Keratinocyte (primary cell): ENCODE data around the gene DUSP2. TPM values are rescaled to one million over a fixed set of nuclear protein-coding genes. Genes with fewer than 3 reads are reported as not detected.

ENCODE experiments used
- DNase-seq: peaks from one replicate; pipeline ENCODE4 v3.0.0-alpha.2; 2011; ENCODE audit warnings: low read depth, missing footprints, low spot score
- FAIRE-seq: peaks from 2 replicates; lab custom pipeline; 2011; peaks lifted over from hg19 to GRCh38; lab: Jason Lieb, UNC
- H2AFZ ChIP-seq: 2 replicates; pipeline ENCODE4 v1.6.0; 2012; ENCODE audit warnings: low read length, control low read depth, inconsistent platforms; ENCODE audit not compliant: control insufficient read depth
- H3K27ac ChIP-seq: 2 replicates; pipeline ENCODE4 v1.5.1; 2011; ENCODE audit warnings: low read length; ENCODE audit not compliant: control insufficient read depth, insufficient read depth
- H3K27me3 ChIP-seq: 3 replicates; pipeline ENCODE4 v1.6.0; 2011; ENCODE audit warnings: low read length; ENCODE audit not compliant: control insufficient read depth, insufficient read depth; ENCODE audit errors: extremely low read depth
- H3K36me3 ChIP-seq, 2 experiments: 2 replicates in 1 of 2; 3 replicates in 1 of 2; pipeline ENCODE4 v1.5.1; 2011; ENCODE audit warnings: low read length in 2 of 2, mild to moderate bottlenecking in 1 of 2; ENCODE audit not compliant: control insufficient read depth in 2 of 2, insufficient read depth in 2 of 2; ENCODE audit errors: extremely low read depth in 1 of 2
- H3K4me1 ChIP-seq: 3 replicates; pipeline ENCODE4 v1.5.1; 2011; ENCODE audit warnings: low read length; ENCODE audit not compliant: control insufficient read depth, insufficient read depth; ENCODE audit errors: extremely low read depth
- H3K4me2 ChIP-seq: 3 replicates; pipeline ENCODE4 v1.6.0; 2011; ENCODE audit warnings: low read depth, low read length; ENCODE audit not compliant: control insufficient read depth, insufficient read depth; ENCODE audit errors: extremely low read depth
- H3K4me3 ChIP-seq, 3 experiments: fragments of 200-600 bp in 1 of 3; sonication (generic) in 1 of 3; 2 replicates in 2 of 3; 3 replicates in 1 of 3; pipeline ENCODE4 v1.5.1; 2011 to 2016; ENCODE audit warnings: low read length in 3 of 3, mild to moderate bottlenecking in 3 of 3, control low read depth in 2 of 3, inconsistent platforms in 1 of 3, low read depth in 1 of 3, mixed read lengths in 1 of 3, mixed run types in 1 of 3, moderate library complexity in 1 of 3; ENCODE audit not compliant: control insufficient read depth in 2 of 3, insufficient read depth in 2 of 3; ENCODE audit errors: extremely low read depth in 1 of 3
- H3K79me2 ChIP-seq: 2 replicates; pipeline ENCODE4 v1.6.0; 2012; ENCODE audit warnings: low read length; ENCODE audit not compliant: control insufficient read depth, insufficient read depth
- H3K9ac ChIP-seq: 3 replicates; pipeline ENCODE4 v1.6.0; 2011; ENCODE audit warnings: low read length; ENCODE audit not compliant: control insufficient read depth, insufficient read depth; ENCODE audit errors: extremely low read depth
- H3K9me1 ChIP-seq: 3 replicates; pipeline ENCODE4 v1.6.0; 2011; ENCODE audit warnings: low read length; ENCODE audit not compliant: control insufficient read depth, insufficient read depth; ENCODE audit errors: extremely low read depth
- H3K9me3 ChIP-seq: 2 replicates; pipeline ENCODE4 v1.5.1; 2012; ENCODE audit warnings: low read depth, low read length; ENCODE audit not compliant: control insufficient read depth
- H4K20me1 ChIP-seq: 3 replicates; pipeline ENCODE4 v1.6.0; 2011; ENCODE audit warnings: low read length; ENCODE audit not compliant: control insufficient read depth, insufficient read depth; ENCODE audit errors: extremely low read depth
- CTCF ChIP-seq, 3 experiments: IDR thresholded peaks in 1 of 3; conservative IDR thresholded peaks in 1 of 3; optimal IDR thresholded peaks in 1 of 3; 2 replicates in 2 of 3; 3 replicates in 1 of 3; pipeline versions ENCODE3 to v1.5.1; 2011; ENCODE audit warnings: low read length in 3 of 3, mild to moderate bottlenecking in 3 of 3, moderate library complexity in 2 of 3, control low read depth in 1 of 3, inconsistent platforms in 1 of 3; ENCODE audit not compliant: insufficient read depth in 2 of 3; ENCODE audit errors: extremely low read depth in 1 of 3
- EZH2 ChIP-seq: IDR thresholded peaks from one replicate; pipeline ENCODE4 v1.6.1; 2012; ENCODE audit warnings: inconsistent platforms, mild to moderate bottlenecking, low read length, moderate library complexity
- dilution Hi-C: fragments of 300-500 bp; cut with MboI; formaldehyde crosslinking; loops from one replicate; pipeline ENCODE4 v1.7.0; 2020; ENCODE audit warnings: low sequenced_read_pairs; ENCODE audit not compliant: extremely low pct_ligation_motif_present
- polyA plus RNA-seq, 5 experiments: library from polyadenylated mRNA; depleted of rRNA in 3 of 5; stranded (reverse) in 3 of 5; stranded (forward) in 1 of 5; unstranded in 1 of 5; fragments of >200 nt; gene quantifications; 1 replicate in 1 of 5; 2 replicates in 3 of 5; 3 replicates in 1 of 5; pipeline versions ENCODE4 v1.2.1 to v1.2.3, GENCODE V29; 2011 to 2012; ENCODE audit warnings: missing spikeins in 2 of 5, low read depth in 1 of 5, low replicate concordance in 1 of 5

DUSP2 gene
- polyA plus RNA-seq, 1 donor (not counting 4 experiments of a cell fraction or from before 2014, with no cell fraction given), result 1.2 TPM

- dilution Hi-C loops, result no loop called here
- no peaks in the 10 kb centered on the region for H3K36me3 ChIP-seq
- no peak overlapping the region for H2AFZ ChIP-seq
- peaks cover 6% of the 10 kb centered on the region for H3K4me1 ChIP-seq
- FAIRE-seq, result no peak
- no peak overlapping the region for H3K4me3 ChIP-seq
- H3K27ac ChIP-seq, result no peak overlapping the region
- TF ChIP-seq EZH2 (no peak), CTCF (optimal IDR thresholded peaks at IDR 0.05 in 1 of 3, IDR thresholded peaks at IDR 0.05 in 1 of 3, conservative IDR thresholded peaks at IDR 0.05 in 1 of 3; ENCODE audit: extremely low read depth in 1 of 3, insufficient read depth in 2 of 3, low read length in 3 of 3) (no peak)
- no peaks in the 10 kb centered on the region for H3K9me1 ChIP-seq
- no peak for DNase-seq
- no peak overlapping the region for H3K4me2 ChIP-seq
- no peaks in the 10 kb centered on the region for H3K9me3 ChIP-seq
- H4K20me1 ChIP-seq, result no peaks in the 10 kb centered on the region
- no peaks in the 10 kb centered on the region for H3K79me2 ChIP-seq
- H3K27me3 ChIP-seq, result peaks cover 20% of the 10 kb centered on the region
- no peak overlapping the region for H3K9ac ChIP-seq
Measured at GRCh38 chr2:96153291-96153713, 8.1 kb upstream of the DUSP2 start.

GRCh38 chr2:96152304-96153161, 7.3 kb upstream of the DUSP2 start:
- Histone ChIP-seq H3K4me2 (no peak overlapping the region), H3K9me1 (no peaks in the 10 kb centered on the region), H3K27ac (no peak overlapping the region), H3K9me3 (no peaks in the 10 kb centered on the region), H3K36me3 (no peaks in the 10 kb centered on the region), H4K20me1 (no peaks in the 10 kb centered on the region), H3K9ac (no peak overlapping the region), H3K79me2 (no peaks in the 10 kb centered on the region), H2AFZ (no peak overlapping the region), H3K4me3 (no peak overlapping the region), H3K27me3 (peaks cover 17% of the 10 kb centered on the region), H3K4me1 (peaks cover 12% of the 10 kb centered on the region)
- dilution Hi-C loops, result no loop called here
- TF ChIP-seq CTCF (optimal IDR thresholded peaks at IDR 0.05 in 1 of 3, IDR thresholded peaks at IDR 0.05 in 1 of 3, conservative IDR thresholded peaks at IDR 0.05 in 1 of 3; ENCODE audit: extremely low read depth in 1 of 3, insufficient read depth in 2 of 3, low read length in 3 of 3), result no peak
- DNase-seq (no peak), FAIRE-seq (no peak)
